Suprapubic skin (tissue), 4 donors: Measurements from ENCODE around the gene IKBKG.

Source experiments
- EP300 ChIP-seq: sonication (generic); formaldehyde crosslinking; IDR thresholded peaks from one replicate; pipeline ENCODE4 v1.6.1; 2017; ENCODE audit warnings: antibody characterized with exemption
- POLR2A ChIP-seq, 2 donors: fragments of 450-650 bp; IDR thresholded peaks; one replicate each; pipeline ENCODE4 v1.6.1; 2017; ENCODE audit warnings: antibody characterized with exemption in 2 of 2, mild to moderate bottlenecking in 2 of 2, moderate library complexity in 2 of 2
- POLR2AphosphoS5 ChIP-seq, 3 donors: sonication (generic); formaldehyde crosslinking; IDR thresholded peaks; one replicate each; pipeline ENCODE4 v1.6.1; 2017; ENCODE audit warnings: antibody characterized with exemption in 3 of 3
- TF ChIP-seq, protein P1 (sequence below), 2 donors: fragments of 200-600 bp in 1 of 2; fragments of 450-650 bp in 1 of 2; sonication (generic) in 1 of 2; IDR thresholded peaks; one replicate each; pipeline ENCODE4 v1.5.1; 2016 to 2019; ENCODE audit warnings: antibody characterized with exemption in 2 of 2, mild to moderate bottlenecking in 1 of 2, moderate library complexity in 1 of 2

GRCh38 chrX:154508384-154508745, 39.1 kb upstream of the IKBKG start:
- TF ChIP-seq, protein P1, sequence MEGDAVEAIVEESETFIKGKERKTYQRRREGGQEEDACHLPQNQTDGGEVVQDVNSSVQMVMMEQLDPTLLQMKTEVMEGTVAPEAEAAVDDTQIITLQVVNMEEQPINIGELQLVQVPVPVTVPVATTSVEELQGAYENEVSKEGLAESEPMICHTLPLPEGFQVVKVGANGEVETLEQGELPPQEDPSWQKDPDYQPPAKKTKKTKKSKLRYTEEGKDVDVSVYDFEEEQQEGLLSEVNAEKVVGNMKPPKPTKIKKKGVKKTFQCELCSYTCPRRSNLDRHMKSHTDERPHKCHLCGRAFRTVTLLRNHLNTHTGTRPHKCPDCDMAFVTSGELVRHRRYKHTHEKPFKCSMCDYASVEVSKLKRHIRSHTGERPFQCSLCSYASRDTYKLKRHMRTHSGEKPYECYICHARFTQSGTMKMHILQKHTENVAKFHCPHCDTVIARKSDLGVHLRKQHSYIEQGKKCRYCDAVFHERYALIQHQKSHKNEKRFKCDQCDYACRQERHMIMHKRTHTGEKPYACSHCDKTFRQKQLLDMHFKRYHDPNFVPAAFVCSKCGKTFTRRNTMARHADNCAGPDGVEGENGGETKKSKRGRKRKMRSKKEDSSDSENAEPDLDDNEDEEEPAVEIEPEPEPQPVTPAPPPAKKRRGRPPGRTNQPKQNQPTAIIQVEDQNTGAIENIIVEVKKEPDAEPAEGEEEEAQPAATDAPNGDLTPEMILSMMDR (IDR thresholded peaks at IDR 0.05): no peak
- TF ChIP-seq POLR2AphosphoS5 (IDR thresholded peaks at IDR 0.05) (no peak), POLR2A (IDR thresholded peaks at IDR 0.05) (no peak), EP300 (no peak)
